Breast epithelium (tissue), 3 donors: Measurements from ENCODE around the gene DOK4.

ENCODE experiments used
- POLR2A ChIP-seq: fragments of 450-650 bp; IDR thresholded peaks from one replicate; pipeline ENCODE4 v1.6.1; 2016; ENCODE audit warnings: antibody characterized with exemption, mild to moderate bottlenecking, moderate library complexity
- POLR2AphosphoS5 ChIP-seq, 3 donors: sonication (generic); formaldehyde crosslinking; IDR thresholded peaks; one replicate each; pipeline ENCODE4 v1.6.1; 2017; ENCODE audit warnings: antibody characterized with exemption in 3 of 3
- TF ChIP-seq, protein P1 (sequence below), 3 donors: fragments of 450-650 bp; IDR thresholded peaks; one replicate each; pipeline ENCODE4 v1.5.1; 2016 to 2017; ENCODE audit warnings: antibody characterized with exemption in 3 of 3, mild to moderate bottlenecking in 3 of 3, moderate library complexity in 3 of 3

DNA sequence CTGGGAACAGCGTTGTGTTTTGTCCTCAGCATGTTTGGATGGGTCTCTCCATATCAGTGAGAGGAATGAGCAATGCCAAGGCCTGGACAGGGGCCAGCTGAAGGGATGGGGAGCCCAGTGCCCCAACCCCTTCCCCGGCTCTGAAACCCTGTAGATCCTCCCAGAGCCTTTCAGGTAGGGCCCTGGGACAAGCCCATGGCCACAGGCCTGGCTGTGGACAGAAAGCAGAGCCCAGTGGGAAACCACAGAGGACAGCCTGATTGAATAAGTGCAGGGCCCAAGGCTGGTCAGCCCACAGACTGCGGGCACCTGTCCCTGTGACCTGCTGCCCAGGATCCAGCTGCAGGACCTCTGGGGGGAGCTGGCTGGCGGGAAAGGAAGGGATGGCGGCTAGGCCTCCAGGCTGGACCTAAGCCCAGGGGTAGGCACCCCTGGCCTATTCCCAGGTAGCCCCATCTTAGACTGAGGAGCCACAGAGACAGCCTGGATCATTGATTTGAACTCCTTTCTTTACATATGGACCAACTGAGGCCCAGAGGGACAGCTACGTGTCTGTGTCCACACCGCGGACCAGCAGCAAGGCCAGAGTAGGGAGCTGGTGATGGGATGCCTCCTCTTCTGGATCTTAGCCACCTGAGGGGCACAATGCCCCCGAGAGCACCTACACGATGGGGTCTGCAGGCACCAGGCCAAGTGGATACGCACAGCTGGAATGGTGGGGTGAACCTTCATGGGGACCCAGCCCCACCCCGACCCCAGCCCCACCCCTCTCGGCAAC is 48.8 kb upstream of the DOK4 start:
- no peak for TF ChIP-seq POLR2A
- TF ChIP-seq, protein P1, sequence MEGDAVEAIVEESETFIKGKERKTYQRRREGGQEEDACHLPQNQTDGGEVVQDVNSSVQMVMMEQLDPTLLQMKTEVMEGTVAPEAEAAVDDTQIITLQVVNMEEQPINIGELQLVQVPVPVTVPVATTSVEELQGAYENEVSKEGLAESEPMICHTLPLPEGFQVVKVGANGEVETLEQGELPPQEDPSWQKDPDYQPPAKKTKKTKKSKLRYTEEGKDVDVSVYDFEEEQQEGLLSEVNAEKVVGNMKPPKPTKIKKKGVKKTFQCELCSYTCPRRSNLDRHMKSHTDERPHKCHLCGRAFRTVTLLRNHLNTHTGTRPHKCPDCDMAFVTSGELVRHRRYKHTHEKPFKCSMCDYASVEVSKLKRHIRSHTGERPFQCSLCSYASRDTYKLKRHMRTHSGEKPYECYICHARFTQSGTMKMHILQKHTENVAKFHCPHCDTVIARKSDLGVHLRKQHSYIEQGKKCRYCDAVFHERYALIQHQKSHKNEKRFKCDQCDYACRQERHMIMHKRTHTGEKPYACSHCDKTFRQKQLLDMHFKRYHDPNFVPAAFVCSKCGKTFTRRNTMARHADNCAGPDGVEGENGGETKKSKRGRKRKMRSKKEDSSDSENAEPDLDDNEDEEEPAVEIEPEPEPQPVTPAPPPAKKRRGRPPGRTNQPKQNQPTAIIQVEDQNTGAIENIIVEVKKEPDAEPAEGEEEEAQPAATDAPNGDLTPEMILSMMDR (IDR thresholded peaks at IDR 0.05): no peak
- no peak for TF ChIP-seq POLR2AphosphoS5 (IDR thresholded peaks at IDR 0.05)
